ENCODE data around the gene TFAP2E.
A peak's percentile ranks its signal among the peaks of the same experiment; 100 is the strongest.

TFAP2E gene

DNA sequence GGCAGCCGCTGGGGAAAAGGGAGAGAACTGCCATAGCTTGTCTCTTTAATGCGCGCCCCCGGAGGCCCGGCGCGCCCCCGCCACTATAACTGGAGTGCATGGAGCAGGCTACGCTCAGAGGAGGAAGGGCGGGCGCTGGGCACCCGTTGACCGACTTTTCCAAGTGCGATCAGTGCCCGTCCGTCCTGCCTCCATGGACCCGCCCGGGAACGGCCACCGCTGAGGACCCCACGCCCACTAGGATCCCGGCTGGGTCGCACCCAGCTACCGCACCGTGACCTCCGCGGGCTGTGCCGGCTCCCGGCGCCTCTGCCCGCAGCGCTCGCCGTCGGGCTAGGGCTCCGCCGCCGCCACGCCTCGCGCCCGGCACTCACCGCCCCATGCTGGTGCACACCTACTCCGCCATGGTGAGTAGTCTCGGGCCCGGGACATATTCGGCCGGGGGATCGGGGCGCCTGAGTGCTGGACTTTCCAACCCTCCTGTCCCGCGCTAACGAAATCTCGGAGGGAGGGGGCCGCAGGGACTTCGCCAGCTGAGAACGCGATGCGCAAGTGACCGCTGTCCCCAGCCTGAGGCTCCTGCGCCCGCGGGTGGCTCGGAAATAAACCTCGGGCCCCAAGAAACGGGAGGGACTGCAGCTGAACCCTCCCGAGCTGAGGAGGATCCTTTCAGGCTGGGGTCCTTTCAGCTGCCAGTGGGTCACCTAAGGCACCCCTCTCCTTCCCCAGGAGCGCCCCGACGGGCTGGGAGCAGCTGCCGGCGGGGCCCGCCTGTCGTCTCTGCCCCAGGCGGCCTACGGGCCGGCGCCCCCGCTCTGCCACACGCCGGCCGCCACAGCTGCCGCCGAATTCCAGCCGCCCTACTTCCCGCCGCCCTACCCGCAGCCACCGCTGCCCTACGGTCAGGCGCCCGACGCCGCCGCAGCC is at the start of gene TFAP2E:
TFAP2E (plus strand) TSS at position 117 of the 927 bp plus-strand sequence; CDS start at position 381, 264 bp downstream.
- DNase-seq = no peak

GRCh38 chr1:35524106-35524505 is 49.0 kb upstream of the TFAP2E start:
- no peak for DNase-seq

- no peak for DNase-seq
Measured at GRCh38 chr1:35530168-35530567, 42.9 kb upstream of the TFAP2E start.

DNA sequence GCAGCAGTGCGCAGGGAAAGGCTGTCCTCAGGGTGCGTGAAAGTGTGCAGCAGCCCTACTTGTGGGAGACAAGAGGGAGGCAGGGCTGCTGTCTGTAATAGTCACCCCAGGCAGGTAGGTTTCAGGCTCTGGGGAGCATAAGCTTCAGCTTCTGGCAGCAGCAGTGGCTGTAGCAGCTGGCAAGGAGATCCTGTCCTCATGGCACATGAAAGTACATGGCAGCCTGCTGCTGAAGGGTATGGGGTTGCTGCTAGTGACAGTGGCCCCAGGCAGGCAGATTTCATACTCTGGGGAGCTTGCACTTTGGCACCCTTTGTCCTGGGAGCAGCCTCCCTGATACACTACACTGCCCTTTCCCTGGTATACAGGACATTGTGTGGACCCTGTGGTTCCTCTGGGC is 42.2 kb upstream of the TFAP2E start:
- DNase-seq = no peak

DNA sequence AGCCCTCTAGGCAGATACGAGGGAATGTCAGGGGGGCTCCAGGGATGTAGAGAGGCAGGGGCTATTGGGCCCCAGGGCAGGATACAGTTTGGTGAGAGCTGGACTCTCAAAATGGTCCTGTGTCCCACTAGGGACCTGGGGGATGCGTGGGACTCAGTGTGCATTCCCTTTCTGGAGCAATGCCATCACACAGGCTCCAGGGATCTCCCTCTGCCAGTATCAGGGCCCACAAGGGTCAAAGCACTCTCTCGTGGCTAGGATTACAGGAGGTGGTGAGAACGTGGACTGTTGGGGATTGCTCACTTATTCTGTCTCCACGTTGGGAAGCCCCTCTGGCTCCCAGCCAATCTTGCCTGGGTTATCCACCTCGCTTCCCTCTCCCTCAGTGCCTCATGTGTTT is 41.7 kb upstream of the TFAP2E start:
- DNase-seq = no peak

DNA sequence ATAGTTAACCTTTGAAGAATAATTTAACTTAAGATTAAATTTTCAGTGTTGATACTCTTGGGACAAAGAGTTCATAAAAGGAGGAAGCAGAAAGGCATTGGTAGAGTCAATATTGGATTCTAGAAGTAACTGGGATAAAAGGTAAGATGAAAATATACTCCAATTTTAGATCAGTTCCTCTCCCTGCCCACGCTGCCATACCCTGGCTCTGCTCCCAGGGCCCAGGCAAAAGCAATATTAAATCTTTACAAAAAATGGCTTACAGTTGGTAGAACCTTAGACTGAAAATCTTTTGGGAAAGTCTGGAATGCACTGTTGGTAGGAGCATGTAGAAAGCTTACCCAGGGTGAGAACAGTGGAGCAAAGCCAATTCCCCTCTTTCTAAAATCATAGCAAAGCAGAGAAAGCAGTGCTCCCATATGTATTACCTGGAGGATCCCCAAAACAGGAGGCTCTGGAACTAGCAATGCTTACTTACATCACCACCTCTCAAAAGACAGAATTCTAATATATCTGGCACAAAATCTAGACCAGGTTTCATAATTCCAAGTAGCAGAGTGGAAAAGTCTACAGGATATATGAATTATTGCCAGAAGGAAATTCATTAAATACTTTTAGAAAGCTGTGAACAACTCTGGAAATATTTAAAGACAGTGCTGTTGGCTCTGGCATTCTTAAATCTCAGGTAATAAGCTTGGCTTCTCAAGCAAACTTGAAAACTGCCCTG is 40.5 kb upstream of the TFAP2E start:
- peak; percentile 57 for DNase-seq

DNA sequence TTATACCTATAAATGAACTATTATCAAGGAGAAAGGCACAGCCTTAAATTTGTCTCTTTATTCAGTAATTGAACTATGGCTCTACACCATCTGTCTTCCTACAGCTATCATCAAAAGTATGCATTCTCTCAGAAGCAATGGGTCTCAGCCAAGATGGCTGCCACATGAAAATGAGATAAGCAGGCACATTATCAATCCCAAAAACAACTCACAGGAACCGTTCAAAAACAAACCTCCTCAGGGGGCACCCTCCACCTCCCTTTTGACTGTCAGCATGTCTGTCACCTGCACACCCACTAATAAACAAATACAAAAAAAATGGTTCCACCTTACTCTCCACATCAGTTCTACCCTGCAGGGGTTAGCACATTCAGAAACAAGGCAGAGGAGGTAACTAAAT is 39.5 kb upstream of the TFAP2E start:
- no peak for DNase-seq

DNA sequence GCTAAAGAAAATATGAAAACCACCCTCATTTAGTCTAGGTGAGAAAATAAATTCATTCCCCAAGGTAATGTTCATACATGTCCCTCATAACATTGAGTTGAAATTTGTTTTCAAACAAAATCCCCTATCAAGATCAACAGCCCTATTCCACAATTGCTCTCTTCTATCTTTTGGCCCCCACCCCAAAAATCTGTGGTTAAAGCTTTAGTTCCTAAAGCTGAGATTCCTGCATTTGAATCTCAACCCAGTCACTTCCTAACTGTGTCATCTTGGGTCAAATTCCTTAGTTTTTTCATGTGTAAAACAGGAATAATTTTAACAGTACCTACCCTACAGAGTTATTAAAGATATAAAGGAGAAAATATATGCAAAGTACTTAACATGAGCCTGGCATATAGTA is 37.9 kb upstream of the TFAP2E start:
- no peak for DNase-seq

GRCh38 chr1:35536556-35537162 is 36.5 kb upstream of the TFAP2E start:
- DNase-seq = no peak

DNA sequence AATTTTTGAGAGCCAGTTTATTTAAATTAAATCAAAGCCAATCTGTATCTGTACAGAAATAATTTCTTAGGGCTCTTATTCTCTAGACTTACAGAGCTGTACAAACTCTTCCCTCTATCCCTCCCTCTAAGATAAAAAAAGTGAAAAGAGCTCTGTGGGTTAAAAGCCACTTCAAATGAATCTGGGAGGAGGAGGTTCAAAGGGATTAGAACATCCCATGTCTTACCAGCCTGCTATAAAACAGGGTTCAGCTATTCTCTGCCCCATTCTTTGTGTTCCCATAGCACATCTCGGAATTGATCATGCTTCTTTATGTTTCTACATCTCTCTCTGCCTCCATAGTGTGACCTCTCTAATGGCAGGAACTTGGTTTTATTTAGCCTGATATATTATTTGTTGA is 35.3 kb upstream of the TFAP2E start:
- no peak for DNase-seq

DNA sequence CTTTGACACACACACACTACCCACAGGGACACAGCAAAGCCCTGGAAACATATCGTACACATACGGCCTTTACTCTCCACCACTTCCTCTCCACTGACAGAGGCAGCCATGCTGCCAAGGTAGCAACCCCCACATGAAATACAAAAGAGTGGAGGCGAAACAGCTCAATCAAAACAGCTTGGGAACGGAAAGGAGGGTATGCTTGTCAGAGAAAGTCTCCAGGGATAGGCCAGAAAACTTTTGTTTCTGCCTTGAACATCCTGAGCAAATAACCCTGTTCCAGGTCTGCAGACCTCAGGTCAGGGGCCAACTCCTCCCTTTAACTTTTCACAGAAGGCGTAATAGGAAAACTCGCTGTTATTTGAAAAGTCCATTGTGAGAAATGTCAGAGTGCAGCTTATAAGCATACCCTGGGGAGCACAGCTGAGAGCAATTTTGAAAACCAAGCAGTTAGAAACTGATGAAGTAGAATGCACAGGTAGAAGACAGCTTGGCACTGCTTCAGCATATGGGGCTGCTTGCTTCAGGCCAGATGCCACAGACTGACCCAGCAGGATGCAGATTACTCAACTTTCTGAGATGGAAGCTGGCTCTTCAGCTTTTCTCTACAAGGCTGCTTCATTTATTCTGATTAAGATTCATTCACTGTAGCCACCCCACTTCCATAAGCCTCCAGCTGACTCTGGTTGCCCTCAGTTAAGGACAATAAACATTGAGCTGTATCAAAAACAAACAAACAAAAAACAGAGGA is 33.9 kb upstream of the TFAP2E start:
- peak; percentile 49 for DNase-seq

GRCh38 chr1:35539824-35540261 is 33.3 kb upstream of the TFAP2E start:
- peak; percentile 81 for DNase-seq

DNA sequence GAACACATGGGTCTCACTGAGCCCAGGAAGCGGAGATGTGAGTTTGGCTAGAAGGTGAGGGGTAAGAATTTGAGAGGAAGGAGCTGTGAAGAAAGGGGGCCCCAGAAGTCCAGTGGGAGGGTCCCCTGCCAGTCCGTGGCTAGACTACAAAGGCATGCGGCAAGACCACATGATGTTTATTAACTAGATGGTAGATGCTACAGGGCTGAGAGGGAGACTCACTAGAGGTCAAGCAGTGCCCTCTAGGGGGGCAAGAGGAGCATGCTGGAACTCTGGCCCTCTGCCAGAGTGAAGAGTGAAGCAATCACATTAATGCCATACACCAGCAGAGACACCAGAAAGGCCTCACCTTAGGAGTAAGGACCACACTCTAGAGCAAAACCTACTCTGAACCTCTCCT is 28.1 kb upstream of the TFAP2E start:
- peak; percentile 54 for DNase-seq

DNA sequence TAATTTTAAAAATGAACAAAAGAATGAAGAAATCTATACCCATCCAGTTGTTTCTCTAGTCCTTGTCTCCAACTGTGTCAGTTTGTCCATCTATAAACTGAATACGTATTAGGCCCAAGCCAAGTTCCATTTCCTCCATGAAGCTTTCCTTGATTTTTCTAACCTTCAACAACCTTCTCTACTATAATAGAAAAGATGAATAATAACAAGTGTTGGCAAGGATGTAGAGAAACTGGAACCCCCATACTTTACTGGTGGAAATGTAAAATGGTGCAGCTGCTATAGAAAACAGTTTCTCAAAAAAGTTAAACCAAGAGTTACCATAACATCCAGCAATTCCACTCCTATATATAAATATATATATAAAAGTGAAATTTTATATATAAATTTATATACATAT is 26.5 kb upstream of the TFAP2E start:
- DNase-seq = no peak

- no peak for DNase-seq
Measured at GRCh38 chr1:35553851-35554250, 19.3 kb upstream of the TFAP2E start.

DNA sequence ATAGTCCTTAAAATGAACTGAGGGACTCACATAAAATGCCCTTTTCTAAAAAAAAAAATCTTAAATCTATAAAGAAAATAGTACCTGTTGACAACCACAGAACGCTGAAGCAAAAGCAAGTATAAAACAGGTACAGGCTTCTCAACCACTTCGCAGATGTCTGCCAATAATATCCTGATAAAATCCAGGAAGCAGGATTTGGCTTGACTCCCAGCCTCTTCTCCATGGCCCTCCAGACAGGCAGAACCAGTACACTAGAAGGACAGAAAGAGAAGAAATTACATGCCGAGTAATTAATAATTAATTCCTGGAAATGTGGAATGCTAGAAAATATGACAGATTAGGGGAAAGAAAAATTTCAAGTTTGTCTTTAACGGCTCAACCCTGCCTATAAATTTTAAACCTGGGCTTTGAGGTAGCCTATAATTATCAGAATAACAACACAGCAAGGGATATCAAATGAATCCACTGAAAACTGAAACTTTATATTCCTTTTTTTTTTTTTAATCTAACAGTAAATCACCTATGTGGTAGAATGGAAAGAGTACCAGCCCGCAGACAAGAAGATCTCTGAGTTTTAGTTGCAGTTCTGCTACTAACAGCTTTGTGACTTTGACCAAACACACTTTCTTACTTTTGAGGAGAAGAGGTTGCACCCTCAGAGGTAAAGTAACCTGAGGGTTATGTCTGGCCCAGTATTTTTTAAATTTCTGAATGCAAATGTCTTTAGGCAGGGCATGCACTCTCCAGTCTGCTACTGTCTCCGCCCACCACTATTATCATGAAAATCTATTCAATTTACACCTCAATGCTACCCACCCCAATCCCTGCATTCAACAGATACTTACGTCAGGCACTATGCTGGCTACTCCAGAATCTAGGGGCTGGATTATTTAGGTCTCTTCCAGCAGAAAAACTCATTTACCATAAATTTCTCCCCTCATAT is 18.6 kb upstream of the TFAP2E start:
- no peak for DNase-seq

GRCh38 chr1:35555212-35555584 is 17.9 kb upstream of the TFAP2E start:
- no peak for DNase-seq

DNA sequence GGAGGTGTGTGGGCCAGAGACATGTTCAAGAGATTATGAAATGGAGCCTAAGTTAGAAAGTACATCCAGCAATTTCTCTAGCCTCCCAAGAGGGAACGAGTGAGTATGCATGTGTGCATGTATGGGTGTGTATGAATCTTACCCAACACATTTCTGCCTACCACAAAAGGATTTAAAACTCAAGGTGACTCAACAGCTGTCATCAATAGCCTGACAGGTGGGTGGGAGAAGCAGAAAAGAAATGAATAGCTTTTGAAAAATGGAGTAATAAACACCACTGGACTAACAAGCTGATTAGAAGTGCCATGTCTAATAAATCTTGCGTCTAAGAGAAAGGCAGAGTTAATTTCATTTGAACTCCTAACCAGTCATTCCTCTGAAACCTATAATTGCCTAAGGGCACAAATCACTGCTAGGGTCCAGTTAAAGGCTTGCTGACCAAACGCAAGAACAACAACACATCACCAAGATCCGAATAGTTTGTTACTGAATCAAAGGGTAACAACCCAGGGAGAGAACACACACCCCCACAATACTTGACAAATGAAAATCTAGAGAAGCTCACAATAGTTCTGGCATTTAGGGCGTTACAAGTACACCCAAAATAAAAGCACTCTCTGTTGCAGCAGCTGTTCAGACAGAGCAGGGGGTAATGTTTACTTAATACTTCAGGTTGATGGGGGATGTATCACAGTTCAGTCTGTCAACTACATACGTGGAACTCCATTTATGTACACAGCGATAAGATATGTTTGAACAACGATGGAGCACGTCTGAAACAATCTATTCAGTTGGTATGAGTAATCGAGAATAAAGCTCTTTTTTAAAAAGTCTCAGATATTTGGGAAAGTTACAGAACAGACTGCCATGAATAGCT is 17.3 kb upstream of the TFAP2E start:
- DNase-seq = peak; percentile 68

GRCh38 chr1:35556484-35557117 is 16.5 kb upstream of the TFAP2E start:
- no peak for DNase-seq

- DNase-seq = no peak
Measured at GRCh38 chr1:35557118-35557610, 15.9 kb upstream of the TFAP2E start, which contains the start of gene KIAA0319L. TSS of gene KIAA0319L (minus strand) at chr1:35557403. CDS start at chr1:35554491, 2,912 bp downstream.

Data from fibroblast of upper back skin (primary cell).